ENCODE measurements around the gene GUCD1.

The GUCD1 gene

DNA sequence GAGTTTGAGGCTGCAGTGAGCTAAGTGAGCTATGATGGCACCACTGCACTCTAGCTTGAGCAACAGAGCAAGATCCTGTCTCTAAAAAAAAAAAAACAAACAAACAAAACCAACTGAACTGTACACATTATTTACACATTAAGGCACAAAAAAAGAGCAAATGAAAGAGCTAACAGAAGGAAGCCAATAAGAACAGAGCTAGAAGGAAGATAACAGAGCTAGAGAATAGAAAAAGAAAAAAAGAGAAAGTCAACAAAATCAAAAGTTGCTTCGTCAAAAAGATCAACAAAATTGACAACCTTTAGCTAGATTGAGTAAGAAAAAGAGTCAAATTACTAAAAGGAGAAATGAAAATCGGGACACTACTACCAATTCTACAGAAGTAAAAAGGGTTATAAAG lies 25.0 kb downstream of the GUCD1 start:
- no peak for DNase-seq (ENCODE audit: low read depth)

DNA sequence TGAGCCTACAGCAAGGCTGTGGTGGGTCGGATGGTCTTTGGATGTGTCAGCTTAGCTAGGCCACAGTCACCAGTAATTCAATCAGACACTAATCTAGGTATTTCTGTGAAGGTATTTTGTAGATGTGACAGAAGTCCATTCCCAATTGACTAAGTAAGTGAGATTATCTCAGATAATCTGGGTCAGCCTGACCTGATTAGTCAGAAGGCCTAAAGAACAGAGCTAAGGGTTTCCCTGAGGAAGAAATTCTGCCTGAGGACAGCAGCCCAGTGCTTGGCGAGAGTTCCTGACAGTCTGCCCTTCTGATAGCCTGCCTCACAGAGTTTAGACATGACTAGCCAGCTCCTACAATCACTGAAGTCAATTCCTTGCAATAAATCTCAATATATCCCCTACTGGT lies 28.7 kb downstream of the GUCD1 start:
- DNase-seq (ENCODE audit: low read depth): no peak

DNA sequence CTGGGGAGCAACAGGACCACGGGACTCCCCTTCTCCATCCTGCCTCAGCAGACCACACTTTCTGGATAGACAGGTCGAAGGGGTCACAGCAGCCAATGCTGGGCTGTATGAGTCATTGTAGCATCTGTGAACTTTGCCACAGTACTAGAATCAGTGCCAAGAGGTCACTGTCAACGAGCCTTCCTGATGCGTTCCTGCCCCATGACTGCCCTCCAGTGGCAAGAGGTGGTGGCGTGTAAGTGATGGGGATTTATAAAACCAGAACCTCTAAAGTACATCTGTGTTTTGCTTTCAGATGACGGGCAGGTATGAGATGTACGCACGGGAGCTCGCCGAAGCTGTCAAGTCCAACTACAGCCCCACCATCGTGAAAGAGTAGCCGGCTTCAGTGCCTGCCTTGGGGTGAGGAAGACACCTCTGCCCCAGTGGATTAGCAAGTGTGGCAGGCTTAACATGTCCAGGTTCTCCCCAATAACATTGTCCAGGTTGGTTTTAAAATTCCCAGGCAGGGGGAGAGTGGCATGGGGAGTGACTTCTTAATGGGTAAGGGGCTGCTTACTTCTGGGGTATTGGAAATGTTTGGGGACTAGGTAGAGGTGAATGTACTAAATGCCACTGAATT lies 29.4 kb downstream of the GUCD1 start:
- peak; percentile 63 for DNase-seq (ENCODE audit: low read depth)

DNA sequence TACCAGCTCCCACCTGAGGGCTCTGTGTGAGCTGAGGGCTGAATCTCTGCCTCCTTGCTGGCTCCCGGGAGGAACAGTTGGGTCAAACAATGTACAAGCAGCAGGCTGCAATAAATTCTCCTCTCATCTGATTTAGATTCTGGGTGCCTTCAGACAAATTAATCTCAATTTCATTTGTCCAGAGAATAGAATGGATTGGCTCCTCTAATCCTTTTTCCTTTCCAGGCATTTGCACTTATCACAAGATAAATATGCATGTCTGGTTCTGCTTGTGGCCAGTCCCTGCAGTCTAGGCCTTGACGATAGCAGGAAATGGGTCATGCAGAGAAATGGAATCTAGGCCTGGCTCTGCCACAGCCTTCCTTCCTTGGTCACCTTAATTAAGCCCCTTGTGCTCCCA lies 31.1 kb downstream of the GUCD1 start:
- peak; percentile 48 for DNase-seq (ENCODE audit: low read depth)

DNA sequence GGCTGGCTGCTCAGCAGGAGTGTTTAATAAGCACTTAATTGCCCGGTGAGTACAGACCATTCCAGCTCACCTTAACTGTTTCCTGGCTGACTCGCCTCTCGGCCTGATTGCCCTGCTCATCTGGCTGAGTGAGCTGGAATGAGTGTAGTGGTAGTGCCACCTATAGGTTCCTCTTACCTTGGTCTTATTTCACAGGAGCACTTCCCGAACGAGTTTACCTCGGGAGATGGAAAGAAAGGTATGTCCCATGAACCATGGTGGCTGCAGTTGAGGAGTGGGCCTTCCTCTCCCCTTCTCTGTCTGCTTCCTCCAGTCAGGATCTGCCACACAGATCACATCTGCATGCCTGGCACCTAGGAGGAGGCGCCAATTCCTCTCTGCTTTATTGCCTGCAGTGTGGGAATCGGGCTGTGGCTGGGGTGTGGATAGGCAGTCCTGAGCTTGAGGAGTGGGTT lies 33.1 kb downstream of the GUCD1 start:
- DNase-seq (ENCODE audit: low read depth): peak; percentile 67

DNA sequence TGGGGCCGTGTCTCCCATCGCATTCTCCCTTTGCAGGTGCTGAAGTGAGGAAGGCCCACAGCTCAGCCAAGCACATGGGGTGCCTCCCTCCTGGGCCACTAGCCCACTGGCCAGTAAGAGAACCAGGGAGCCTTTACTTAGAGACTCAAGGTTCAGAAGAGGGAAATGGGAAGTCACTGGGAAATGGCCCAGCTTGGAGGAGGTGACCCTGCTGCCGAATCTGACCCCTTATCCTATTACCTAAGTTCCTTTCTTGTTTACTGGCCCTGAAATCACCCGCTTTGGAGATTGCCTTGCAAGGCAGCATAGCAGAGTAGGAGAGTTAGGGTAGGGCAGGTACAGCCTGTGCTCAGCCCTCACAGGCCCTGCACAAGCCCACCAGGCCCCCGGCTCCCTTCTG lies 35.4 kb downstream of the GUCD1 start:
- no peak for DNase-seq (ENCODE audit: low read depth)

DNA sequence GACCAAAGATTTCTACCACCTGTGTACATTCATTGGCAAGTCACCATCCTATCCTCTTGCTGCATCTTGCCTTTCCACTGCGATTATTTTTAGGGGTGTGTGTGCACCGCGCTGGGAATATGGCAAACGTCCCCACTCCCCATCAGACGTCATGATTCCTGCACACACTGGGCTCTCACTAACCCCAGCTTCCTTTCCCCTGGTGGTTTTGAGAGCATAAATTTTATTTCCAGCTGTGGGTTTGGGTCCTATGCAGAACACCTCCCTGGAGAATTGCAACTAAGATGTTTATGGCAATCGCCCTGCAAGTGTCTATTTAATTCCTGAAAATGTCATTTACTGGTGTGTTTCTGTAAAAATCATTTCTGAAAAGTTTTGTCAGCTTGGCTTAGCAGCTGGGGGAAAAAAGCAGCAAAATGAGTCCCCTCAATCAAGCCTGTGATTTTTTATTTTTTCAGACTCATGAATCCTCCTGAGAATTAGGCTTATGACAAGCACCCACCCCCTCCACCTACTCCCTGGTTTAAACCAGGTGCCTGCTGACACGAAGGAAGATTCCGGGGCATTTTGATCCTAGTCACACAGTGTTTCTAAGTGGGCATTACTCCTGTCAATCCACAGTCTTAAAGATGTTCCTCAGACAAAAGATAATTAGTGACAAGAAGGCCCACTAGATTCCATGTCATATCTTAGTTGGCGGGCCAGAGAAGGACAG lies 36.0 kb downstream of the GUCD1 start:
- DNase-seq (ENCODE audit: low read depth): no peak

DNA sequence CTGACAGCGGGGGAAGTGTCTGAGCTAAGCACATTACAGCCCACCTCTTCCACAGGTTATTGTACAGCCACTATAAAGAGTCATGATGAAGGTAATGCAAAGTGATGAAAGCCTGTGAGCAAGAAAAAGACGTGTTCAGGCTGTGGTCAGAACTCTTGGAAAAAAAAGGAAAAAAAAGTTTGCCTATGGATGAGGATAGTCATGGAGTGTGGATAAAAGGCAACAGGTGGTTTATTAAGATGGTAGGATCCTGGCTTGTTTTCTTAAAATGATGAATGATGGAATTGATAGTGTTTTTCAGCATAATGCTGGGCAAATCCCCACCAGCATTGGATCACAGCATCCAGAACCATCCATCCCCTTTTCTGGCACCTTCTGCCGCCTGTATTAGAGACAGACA lies 36.7 kb downstream of the GUCD1 start:
- no peak for DNase-seq (ENCODE audit: low read depth)

DNA sequence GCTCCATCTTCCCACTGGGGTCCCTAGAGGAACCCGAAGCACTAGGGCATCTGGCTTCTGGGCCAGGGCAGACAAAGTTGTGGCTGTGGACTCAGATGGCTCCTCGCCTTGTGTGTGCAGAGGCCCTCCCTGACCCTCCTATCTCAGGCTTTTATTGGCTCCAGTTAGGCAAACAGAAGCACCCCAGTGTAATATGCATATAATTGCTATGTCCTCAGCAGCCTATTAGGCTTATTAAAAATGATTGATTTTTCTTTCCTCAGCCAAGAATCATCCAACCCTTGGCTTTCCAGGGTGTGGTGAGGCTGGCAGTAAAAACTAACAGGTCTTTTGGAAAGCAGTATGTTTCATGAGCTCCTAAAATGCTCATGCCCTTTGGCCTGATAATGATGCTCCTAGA lies 37.5 kb downstream of the GUCD1 start:
- no peak for DNase-seq (ENCODE audit: low read depth)

DNA sequence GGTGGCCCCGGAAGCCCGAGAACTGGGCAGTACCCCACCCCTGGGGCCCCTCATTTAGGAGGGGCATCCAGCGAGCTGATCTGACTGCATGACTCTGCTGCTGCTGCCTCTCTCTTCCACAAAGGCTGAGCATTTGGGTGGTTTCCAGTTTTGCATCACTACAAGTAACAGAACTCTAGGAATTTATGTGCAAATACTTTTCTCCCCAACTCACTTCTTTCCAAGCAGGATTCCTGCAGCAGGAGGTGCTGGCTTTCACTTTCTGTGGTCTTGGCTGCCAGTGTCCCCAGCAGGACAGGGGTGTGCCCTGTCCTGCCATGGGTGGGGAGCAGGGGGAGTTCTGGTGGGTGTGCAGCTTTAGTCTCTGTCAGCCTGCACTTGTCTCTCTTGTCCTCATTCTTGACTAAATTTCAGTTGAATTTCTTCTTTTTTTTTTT lies 38.6 kb downstream of the GUCD1 start:
- DNase-seq (ENCODE audit: low read depth): peak; percentile 87

DNA sequence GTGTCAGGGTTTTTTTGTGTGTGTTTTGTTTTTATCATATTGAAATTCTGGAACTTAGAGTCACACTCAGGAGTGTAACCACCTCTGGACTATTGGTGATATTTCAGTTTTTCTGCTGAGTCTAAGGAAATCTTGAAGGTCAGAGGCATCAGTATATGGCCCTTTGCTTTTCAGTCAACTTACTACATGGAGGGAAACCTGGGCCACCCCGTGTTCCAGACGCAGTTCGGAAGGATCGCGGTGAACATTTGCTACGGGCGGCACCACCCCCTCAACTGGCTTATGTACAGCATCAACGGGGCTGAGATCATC lies 40.0 kb downstream of the GUCD1 start:
- no peak for DNase-seq (ENCODE audit: low read depth)

DNA sequence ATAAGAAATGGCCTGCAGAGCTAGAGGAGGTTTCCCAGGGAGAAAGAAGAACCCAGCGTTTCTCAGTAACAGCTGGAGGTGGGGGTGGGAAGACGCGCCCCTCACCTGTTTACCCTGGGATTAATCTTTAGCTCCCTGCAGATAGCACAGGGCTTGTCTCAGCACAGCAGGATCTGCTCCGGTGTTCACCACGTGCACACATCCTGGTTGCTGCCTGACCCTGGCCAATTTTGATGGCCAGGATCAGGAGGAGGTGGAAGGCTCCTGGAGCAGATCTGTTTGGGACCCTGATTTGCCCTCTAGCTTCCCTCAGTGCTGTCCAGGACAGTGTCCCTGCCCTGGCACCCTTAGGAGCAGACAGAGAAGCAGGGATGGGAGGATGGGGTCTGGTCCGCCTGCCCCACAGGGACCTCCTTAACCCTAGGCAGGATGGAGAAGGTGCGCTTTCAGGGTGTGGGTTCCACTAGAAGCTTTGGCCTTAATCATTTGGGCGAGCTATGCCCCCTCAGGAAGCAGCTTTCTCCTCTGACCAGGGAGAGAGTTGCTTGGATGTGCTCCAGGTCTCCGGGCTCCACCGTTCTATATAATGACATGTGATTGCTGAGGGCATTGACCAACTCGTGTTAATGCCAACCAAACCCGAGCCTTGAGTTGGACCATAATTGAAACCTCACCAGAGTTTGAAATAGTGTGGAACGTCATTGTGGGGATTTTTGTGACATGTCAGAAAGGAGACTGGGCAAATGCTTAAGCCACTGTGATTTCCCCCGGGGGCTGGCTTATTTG lies 40.5 kb downstream of the GUCD1 start:
- DNase-seq (ENCODE audit: low read depth): no peak

DNA sequence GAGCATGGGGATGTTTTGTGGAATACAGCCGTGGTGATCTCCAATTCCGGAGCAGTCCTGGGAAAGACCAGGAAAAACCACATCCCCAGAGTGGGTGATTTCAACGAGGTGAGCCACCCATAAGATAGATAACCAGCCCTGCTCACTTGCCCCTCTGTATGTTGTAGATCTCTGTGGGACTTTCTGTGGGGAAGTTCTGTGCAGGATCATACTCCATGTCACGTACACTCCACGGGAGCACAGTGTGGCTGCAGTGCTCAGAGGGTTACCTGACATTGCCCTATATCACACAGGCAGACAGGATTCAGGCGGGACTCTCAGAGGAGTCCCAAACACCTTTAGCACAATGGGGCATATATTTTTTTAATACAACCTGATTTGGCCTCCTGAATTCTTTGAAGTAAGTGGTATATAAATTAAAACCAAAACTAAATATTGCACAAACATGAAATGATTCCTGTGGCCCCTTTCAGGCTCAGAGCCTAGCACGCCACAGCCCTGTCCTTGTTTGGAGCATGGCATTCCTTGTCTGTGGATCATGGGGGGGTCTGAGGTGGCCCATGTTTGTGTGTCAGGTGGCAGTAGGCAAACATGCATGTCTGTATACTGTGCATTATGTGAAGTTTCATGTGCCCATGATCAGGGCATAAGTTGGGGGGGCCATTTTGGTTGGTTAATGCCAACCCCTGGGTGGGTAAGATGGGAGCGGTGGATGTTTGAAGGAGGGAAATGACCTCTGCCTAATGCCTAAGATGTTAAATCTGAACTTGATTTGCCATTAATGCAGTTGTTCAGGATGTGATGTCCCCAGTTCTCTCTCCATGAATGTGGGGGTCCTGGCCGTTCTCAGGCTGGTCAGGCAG lies 41.3 kb downstream of the GUCD1 start:
- DNase-seq (ENCODE audit: low read depth): no peak

DNA sequence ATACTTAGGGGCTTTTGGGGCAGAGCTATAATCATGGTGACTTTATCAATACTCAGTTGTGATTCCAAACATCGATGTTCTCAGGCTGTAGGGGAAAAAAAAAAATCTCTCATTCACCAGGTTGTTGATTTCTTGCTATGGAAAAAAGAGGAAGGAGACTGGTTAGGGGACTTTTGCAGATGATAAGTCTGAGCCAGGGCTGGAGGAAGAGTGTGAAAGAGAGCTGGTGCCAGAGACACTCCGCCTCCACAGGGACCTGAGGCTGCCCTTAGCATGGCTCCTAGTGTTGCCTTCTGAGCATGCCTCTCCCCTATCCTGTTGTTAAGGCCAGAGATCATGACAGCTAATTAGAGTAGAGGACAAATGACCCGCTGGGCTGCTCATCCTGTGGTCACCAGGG lies 42.9 kb downstream of the GUCD1 start:
- no peak for DNase-seq (ENCODE audit: low read depth)

DNA sequence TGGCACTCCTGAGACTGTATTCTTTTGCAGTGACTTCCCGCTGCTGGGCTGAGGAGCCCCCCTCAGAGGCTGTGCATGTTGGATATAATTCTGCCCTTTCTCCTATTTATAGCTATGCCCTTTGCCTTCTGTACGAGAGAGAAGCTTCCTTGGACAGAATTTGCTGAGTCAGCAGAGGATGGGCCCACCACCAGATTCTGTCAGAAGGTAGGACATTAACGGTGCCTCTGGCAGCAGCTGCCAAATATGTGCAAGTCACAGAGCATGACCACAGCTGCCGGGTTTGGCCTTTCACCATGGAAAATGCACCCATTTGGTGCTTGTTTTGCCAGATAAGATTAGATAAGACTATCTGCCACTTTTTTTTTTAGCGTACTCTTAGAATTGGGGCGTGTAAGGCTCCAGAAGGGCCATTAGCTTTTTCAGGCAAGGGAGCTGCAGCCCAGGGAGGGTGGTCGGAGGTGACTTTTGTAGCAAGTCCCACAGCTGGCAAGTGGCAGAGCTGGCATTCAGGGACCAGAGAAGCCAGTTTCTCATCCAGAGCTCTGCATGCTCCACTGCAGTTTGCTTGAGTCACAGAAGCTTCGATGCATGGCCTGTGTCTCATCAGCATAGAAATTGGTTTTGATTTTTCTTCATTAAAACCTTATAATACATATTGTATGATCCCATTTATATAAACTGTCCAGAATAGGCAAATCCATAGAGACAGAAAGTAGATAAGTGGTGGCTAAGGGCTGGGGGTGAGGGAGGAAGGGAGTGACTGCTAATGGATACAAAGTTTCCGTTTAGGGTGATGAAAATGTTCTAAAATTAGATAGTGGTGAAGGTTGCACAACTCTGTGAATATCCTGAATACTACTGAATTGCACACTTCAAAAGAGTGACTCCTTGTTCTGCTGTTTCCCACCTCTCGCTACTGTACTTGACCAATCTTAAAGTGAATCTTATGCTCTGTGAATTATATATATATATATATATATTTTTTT lies 44.0 kb downstream of the GUCD1 start:
- DNase-seq (ENCODE audit: low read depth): peak; percentile 91

DNA sequence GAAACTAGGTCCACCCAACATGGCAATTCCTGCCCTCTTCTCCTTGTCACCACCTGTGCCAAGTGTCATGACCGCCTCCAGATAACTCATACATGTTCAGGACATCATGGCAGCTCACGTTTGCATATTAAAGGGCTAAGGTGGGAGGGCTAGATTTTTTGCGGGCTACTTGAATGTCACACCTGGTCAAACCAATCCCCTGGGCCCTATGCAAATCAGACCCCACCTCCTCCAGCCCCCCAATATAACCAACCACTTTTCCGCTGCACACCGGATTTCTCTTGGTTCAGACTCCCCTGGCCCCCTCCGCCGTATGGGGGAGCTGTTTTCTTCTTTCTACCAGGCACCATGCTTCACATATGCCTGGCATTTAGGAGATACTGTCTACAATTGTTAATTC lies 47.2 kb downstream of the GUCD1 start:
- DNase-seq (ENCODE audit: low read depth): no peak

DNA sequence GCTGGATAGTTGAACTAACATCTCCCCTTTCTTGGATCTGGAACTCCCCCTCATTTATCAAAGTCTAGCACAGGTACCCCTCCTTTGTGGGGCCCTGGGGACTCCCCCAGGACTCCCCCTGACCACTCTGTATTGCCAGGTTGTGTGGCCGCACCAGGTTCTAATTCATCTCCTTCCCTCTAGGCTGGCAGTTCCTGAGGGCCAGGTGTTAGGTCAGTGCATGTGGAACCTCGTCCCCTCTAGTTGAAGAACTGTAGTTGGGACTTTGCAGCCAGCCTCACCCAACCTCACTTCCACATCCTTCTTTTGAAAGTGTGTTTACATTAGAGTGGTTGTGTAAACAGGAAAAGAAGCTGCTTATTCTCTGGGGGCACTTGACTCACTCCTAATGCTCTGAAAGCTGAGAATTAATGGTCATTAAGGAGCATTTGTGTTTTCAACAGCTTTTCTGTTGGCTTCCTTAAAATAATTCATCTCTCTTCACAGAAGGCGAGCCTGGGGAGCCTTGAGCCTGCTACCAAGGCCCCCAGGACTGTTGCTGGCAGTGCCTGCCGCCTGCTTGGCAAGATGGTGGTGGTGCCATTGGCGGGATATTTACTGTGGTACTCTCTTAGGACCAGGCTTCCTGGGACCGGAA lies 48.0 kb downstream of the GUCD1 start:
- peak; percentile 27 for DNase-seq (ENCODE audit: low read depth)

DNA sequence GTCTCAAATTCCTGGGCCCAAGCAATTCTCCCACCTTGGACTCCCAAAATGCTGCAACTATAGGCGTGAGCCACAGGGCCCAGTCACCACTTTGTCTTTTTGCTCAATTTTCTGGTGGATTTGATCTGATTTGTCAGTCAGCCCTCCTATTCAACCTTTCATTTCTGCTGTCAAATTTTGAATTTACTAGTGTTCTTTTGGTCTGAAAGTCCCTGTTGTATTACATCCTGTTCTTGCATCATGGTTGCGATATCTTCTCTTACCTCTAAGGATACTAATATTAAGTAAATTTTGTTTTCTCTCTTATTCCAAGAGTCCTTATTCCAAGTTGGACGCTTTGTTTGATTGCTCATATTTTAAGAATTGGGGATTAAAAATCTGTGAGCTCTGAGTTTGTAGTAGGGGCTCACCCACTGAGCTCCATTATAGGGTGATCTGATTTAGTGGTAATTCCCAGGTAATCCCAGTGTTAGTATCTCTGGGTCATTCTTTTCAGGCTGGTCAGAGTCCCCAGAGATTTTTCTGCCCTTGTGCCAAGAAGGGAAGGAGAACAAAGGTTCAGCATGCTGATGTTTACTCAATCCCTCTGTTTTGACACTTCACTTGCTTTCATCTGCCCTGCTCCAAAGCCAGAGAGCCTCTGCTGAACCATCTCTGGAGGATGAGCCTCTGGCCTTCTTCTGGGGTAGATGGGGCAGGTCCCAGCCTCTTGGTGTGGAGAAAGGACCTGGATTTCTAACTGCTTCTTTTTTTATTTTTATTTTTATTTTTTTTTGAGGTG lies 49.8 kb downstream of the GUCD1 start:
- DNase-seq (ENCODE audit: low read depth): no peak

DNA sequence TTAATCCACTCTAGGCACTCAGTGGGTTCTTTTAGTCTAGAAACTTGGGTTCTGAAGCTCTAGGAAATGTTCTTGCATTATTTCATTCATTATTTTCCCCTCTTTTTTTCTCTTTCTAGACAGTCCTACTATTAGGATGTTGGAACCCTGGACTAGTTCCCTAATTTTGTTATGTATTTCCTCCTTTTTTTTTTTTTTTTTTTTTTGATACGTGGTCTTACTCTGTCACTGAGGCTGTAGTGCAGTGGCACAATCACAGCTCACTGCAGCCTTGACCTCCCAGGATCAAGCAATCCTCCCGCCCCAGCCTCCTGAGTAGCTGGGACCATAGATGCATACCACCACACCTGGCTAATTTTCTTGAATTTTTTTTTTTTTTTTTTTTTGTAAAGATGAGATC lies 50.4 kb downstream of the GUCD1 start:
- DNase-seq (ENCODE audit: low read depth): no peak

DNA sequence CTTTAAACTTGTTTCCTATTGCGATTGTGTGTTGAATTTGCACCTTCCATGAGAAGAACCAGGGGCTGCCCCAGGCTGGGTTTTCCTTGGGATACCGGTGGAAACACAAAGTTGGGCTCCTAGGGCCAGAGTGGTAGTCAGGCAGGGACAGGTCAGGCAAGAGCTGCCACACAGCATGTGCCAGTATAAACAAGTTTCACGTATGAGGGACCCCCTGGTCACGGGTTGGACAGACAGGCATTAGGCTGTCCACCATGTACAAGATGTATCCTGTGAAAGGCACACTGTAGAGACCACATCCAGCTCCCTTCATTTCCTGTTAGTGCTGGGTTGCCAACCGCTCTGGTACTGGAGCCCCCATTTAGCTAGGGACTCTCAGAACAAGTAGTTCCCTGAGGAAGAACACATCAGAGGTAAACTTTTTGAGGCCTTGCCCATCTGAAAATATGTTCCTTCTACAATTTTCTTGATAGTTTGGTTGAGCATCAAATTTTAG lies 51.0 kb downstream of the GUCD1 start:
- DNase-seq (ENCODE audit: low read depth): no peak

All from amniotic epithelial cell (primary cell).